PC-3 (cell line): ENCODE results near the gene HMCN2.

Experiments
- EZH2 ChIP-seq: fragments of 300-600 bp; sonication (generic); IDR thresholded peaks from one replicate; pipeline ENCODE4 v1.6.1; 2017; ENCODE audit warnings: antibody characterized with exemption, mild to moderate bottlenecking, low read length; ENCODE audit not compliant: unreplicated experiment
- EZH2phosphoT487 ChIP-seq: fragments of 300-600 bp; sonication (generic); IDR thresholded peaks from 2 replicates; pipeline ENCODE4 v1.6.1; 2018; ENCODE audit warnings: mild to moderate bottlenecking, antibody characterized with exemption, low read length, borderline replicate concordance
- TF ChIP-seq, protein P1 (sequence below): fragments of 300-600 bp; sonication (generic); conservative IDR thresholded peaks from 2 replicates; pipeline ENCODE4 v1.5.1; 2017; ENCODE audit warnings: antibody characterized with exemption, low read depth, mild to moderate bottlenecking, low read length

DNA sequence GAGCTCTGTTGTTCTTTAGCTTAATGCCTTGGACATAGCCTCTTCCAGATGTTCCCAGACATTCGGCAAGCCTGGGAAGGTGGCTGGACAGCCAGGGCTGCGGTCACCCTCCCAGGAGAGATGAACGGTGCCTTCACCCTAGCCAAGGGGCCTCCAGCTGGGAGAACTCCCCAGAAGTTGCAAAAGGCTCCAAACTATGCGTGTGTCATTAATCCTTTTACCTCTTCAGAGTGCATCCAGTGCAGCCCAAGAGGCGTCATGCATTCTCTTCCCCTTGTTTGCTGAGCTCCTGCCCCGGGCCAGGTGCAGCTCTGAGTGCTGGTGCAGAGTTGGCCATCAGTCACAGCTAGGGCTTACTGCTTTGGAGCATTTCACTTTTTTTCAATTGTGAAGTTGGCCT lies 22.8 kb downstream of the HMCN2 start:
- TF ChIP-seq, protein P1, sequence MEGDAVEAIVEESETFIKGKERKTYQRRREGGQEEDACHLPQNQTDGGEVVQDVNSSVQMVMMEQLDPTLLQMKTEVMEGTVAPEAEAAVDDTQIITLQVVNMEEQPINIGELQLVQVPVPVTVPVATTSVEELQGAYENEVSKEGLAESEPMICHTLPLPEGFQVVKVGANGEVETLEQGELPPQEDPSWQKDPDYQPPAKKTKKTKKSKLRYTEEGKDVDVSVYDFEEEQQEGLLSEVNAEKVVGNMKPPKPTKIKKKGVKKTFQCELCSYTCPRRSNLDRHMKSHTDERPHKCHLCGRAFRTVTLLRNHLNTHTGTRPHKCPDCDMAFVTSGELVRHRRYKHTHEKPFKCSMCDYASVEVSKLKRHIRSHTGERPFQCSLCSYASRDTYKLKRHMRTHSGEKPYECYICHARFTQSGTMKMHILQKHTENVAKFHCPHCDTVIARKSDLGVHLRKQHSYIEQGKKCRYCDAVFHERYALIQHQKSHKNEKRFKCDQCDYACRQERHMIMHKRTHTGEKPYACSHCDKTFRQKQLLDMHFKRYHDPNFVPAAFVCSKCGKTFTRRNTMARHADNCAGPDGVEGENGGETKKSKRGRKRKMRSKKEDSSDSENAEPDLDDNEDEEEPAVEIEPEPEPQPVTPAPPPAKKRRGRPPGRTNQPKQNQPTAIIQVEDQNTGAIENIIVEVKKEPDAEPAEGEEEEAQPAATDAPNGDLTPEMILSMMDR, result no peak
- TF ChIP-seq EZH2, result no peak
- no peak for TF ChIP-seq EZH2phosphoT487
